IMR-90 (cell line): ENCODE measurements around the gene MYO9B.

Source experiments
- FOS ChIP-seq: fragments of 150-350 bp; IDR thresholded peaks from 2 replicates; pipeline ENCODE4 v1.6.1; 2016; ENCODE audit warnings: low read depth, low read length
- RAD21 ChIP-seq: IDR thresholded peaks from 2 replicates; pipeline ENCODE4 v1.6.1; 2012; ENCODE audit warnings: low read length, improper control_type of control experiment
- TF ChIP-seq, protein P1 (sequence below): conservative IDR thresholded peaks from 2 replicates; pipeline ENCODE4 v1.5.1; 2012; ENCODE audit warnings: mild to moderate bottlenecking, low read depth, low read length, improper control_type of control experiment

DNA sequence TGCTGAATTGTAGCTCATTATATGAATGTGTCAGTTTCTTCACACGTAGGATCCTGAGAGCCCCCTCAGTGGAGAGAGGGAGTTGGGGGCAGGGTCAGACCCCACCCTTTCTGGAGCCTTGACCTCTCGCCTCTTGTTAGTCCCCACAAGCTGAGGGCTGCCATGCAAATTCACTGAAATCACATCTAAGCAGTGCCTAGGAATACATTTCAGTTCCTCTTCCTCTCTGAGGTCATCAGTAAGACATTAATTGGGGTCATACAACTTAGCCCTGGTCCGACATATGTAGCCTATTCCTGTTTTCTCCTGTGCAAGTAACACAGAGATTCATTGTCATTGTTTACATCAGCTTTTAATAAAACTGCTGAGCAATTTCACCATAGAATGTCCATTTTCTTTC is 30.0 kb downstream of the MYO9B start:
- no peak for TF ChIP-seq FOS
- TF ChIP-seq, protein P1, sequence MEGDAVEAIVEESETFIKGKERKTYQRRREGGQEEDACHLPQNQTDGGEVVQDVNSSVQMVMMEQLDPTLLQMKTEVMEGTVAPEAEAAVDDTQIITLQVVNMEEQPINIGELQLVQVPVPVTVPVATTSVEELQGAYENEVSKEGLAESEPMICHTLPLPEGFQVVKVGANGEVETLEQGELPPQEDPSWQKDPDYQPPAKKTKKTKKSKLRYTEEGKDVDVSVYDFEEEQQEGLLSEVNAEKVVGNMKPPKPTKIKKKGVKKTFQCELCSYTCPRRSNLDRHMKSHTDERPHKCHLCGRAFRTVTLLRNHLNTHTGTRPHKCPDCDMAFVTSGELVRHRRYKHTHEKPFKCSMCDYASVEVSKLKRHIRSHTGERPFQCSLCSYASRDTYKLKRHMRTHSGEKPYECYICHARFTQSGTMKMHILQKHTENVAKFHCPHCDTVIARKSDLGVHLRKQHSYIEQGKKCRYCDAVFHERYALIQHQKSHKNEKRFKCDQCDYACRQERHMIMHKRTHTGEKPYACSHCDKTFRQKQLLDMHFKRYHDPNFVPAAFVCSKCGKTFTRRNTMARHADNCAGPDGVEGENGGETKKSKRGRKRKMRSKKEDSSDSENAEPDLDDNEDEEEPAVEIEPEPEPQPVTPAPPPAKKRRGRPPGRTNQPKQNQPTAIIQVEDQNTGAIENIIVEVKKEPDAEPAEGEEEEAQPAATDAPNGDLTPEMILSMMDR, result no peak
- TF ChIP-seq RAD21, result no peak
